Kidney (tissue), 14 donors: ENCODE results near the gene TMEM14A. TPM values are rescaled to one million over a fixed set of nuclear protein-coding genes. Genes with fewer than 3 reads are reported as not detected.
"Not testable (repeated sequence)": the region's sequence is repeated elsewhere in the genome, so short reads cannot be mapped to it uniquely, and the experiment has no call there.

Experiments used
- DNase-seq, 5 donors: peaks; one replicate each; pipeline ENCODE4 v3.0.0-alpha.2; 2013 to 2020
- FAIRE-seq: peaks from 2 replicates; lab custom pipeline; 2012; peaks lifted over from hg19 to GRCh38; lab: Jason Lieb, UNC
- H3K27ac ChIP-seq, 2 donors: one replicate each; pipeline ENCODE4 v1.7.0; 2013; ENCODE audit warnings: low read depth in 2 of 2, low read length in 2 of 2, inconsistent platforms in 1 of 2
- H3K27me3 ChIP-seq: one replicate; pipeline ENCODE4 v1.7.1; 2013; ENCODE audit warnings: low read length, inconsistent platforms; ENCODE audit not compliant: control insufficient read depth, insufficient read depth
- H3K36me3 ChIP-seq, 3 donors: one replicate each; pipeline versions ENCODE4 v1.7.0 to v1.7.1; 2013; ENCODE audit warnings: low read length in 3 of 3, control low read depth in 1 of 3, inconsistent platforms in 1 of 3; ENCODE audit not compliant: insufficient read depth in 3 of 3, control insufficient read depth in 2 of 3
- H3K4me1 ChIP-seq, 3 donors: one replicate each; pipeline versions ENCODE4 v1.7.0 to v1.7.1; 2013; ENCODE audit warnings: low read length in 3 of 3, inconsistent platforms in 1 of 3, low read depth in 1 of 3; ENCODE audit not compliant: control insufficient read depth in 2 of 3, insufficient read depth in 2 of 3
- H3K4me3 ChIP-seq, 3 donors: one replicate each; pipeline versions ENCODE4 v1.7.0 to v1.8.1; 2013; ENCODE audit warnings: low read length in 3 of 3, control low read depth in 1 of 3, inconsistent platforms in 1 of 3
- H3K9ac ChIP-seq, 3 donors: one replicate each; pipeline versions ENCODE4 v1.7.0 to v1.7.1; 2013; ENCODE audit warnings: low read length in 3 of 3, control low read depth in 1 of 3, inconsistent platforms in 1 of 3
- H3K9me3 ChIP-seq, 3 donors: one replicate each; pipeline versions ENCODE4 v1.7.0 to v1.7.1; 2013; ENCODE audit warnings: low read length in 3 of 3, control low read depth in 1 of 3, inconsistent platforms in 1 of 3; ENCODE audit not compliant: control insufficient read depth in 2 of 3, insufficient read depth in 1 of 3
- intact Hi-C: fragments of 100-400 bp; cut with DNase I; formaldehyde crosslinking; loops from one replicate; pipeline ENCODE4 v1.11.1; 2022
- polyA plus RNA-seq: library from polyadenylated mRNA; stranded (reverse); fragments of 350-450 nt; fragmentation: Illumina TruSeq; extraction: RNeasy Lipid Tissue Mini Kit (QIAGEN cat#74804); gene quantifications from one replicate; pipeline ENCODE4 v1.2.3, GENCODE V29; 2014; ENCODE audit warnings: low read depth, low replicate concordance; ENCODE audit not compliant: insufficient read depth
- total RNA-seq: library from RNA; stranded (reverse); fragmentation: NEBNext Ultra II Directional; extraction: Animal tissue kit (Norgen Biotek cat#: 25700); gene quantifications from one replicate; pipeline ENCODE4 v1.2.1, GENCODE V29; 2021
- TF ChIP-seq, protein P1 (sequence below): IDR thresholded peaks from 3 replicates; pipeline ENCODE4 v1.5.1; 2012; ENCODE audit warnings: mild to moderate bottlenecking, moderate library complexity, borderline replicate concordance; ENCODE audit not compliant: insufficient read depth; ENCODE audit errors: extremely low read depth
- donor health status: control.
- donor health status: control.
- donor health status: control.
- donor health status: control.
- donor health status: control.
- donor health status: DM: yes; HTN: yes; CAD: no.
- donor health status: Normal renal cell carcinoma (clear cell type).

TMEM14A gene
- total and polyA plus RNA-seq, 2 donors from 2014 or later = 23.8 to 48.8 TPM

DNA sequence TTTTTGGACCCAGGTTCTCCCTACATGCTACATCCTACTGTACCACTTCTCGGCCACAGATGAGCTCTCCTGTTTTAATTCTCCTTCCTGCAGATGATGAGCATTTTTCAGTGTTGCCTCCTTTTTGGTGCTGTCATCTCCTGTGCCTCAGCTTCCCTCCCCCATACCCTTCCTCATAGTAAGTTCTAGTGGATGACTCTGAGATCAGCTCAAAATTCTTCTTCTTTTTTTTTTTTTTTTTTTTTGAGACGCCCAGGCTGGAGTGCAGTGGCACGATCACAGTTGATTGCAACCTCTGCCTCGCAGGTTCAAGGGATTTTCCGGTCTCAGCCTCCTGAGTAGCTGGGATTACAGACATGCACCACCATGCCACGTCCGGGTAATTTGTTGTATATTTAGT, 3.8 kb downstream of the TMEM14A start:
- intact Hi-C loops = no loop called here
- Histone ChIP-seq H3K9ac (no peak overlapping the region), H3K36me3 (no peaks in the 10 kb centered on the region), H3K4me1 (peaks cover 0 to 10% (median 8%) of the 10 kb centered on the region in 3 donors), H3K27me3 (no peaks in the 10 kb centered on the region), H3K9me3 (no peaks in the 10 kb centered on the region), H3K27ac (no peak overlapping the region), H3K4me3 (no peak overlapping the region)
- DNase-seq (no peak), FAIRE-seq (no peak)
- TF ChIP-seq, protein P1, sequence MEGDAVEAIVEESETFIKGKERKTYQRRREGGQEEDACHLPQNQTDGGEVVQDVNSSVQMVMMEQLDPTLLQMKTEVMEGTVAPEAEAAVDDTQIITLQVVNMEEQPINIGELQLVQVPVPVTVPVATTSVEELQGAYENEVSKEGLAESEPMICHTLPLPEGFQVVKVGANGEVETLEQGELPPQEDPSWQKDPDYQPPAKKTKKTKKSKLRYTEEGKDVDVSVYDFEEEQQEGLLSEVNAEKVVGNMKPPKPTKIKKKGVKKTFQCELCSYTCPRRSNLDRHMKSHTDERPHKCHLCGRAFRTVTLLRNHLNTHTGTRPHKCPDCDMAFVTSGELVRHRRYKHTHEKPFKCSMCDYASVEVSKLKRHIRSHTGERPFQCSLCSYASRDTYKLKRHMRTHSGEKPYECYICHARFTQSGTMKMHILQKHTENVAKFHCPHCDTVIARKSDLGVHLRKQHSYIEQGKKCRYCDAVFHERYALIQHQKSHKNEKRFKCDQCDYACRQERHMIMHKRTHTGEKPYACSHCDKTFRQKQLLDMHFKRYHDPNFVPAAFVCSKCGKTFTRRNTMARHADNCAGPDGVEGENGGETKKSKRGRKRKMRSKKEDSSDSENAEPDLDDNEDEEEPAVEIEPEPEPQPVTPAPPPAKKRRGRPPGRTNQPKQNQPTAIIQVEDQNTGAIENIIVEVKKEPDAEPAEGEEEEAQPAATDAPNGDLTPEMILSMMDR = no peak

DNA sequence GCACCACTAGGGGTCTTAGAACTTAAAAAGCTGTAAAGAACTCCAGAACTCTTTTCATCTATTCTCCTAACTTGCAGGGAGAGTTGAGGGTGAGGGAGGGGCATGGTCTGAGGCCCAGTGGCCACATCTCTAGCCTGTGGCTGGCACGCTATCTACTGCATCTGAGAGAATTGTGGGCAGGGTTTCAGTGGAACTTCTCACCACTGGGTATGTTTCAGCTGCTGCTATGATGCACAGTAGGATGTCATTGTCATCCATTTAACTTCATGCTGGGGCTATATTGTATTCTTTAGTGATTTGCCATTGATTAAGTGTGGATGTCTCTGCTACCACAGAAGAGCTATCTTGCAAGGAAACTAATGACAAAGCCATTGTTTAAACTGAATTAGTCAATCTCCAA, 4.5 kb downstream of the TMEM14A start:
- TF ChIP-seq, protein P1 = no peak
- intact Hi-C loops = no loop called here
- H3K9ac ChIP-seq = no peak overlapping the region
- DNase-seq = no peak
- no peak for FAIRE-seq
- no peaks in the 10 kb centered on the region for H3K36me3 ChIP-seq
- peaks cover 0 to 9% (median 7%) of the 10 kb centered on the region in 3 donors for H3K4me1 ChIP-seq
- H3K4me3 ChIP-seq = no peak overlapping the region
- no peak overlapping the region for H3K27ac ChIP-seq
- H3K27me3 ChIP-seq = no peaks in the 10 kb centered on the region
- no peaks in the 10 kb centered on the region for H3K9me3 ChIP-seq

DNA sequence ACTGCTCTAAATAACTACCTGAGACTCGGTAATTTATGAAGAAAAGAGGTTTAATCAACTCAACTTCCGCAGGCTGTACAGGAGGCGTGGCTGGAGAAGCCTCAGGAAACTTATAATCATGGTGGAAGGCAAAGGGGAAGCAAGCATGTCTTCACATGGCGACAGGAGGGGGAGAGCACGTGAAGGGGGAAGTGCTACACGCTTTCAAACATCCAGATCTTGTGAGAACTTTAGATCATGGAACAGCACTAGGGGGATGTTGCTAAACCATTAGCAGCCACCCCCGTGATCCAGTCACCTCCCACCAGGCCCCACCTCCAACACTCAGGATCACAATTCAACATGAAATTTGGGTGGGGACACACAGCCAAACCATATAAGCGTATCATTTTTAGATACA, 5.7 kb downstream of the TMEM14A start:
- H3K27ac ChIP-seq, H3K9me3 ChIP-seq, DNase-seq, H3K4me1 ChIP-seq, FAIRE-seq, H3K4me3 ChIP-seq, H3K27me3 ChIP-seq, H3K9ac ChIP-seq, intact Hi-C loops, H3K36me3 ChIP-seq: not testable (repeated sequence)

DNA sequence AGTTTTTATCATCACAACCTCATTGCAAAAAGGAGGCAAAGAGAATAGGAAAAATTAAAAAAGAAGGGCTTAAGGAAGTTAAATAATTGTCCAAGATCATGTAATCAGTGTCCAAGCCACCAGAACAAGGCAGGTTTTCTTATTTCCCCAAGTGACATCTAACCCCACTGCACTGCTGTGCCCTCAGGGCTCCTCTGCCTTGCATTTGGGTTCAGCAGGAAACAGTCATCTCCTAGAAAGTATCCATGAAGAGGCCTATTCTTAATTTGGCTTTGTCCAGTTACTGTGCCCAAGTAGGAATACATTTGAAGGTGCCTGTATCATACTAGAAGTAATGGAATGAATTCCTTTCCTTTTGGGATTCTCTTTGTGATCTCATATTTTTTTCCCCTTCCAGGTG, 10.5 kb downstream of the TMEM14A start:
- Histone ChIP-seq H3K9me3 (no peaks in the 10 kb centered on the region), H3K36me3 (peaks cover 0 to 2% (median 0%) of the 10 kb centered on the region in 3 donors), H3K4me1 (no peaks in the 10 kb centered on the region), H3K27ac (no peak overlapping the region), H3K4me3 (no peak overlapping the region), H3K9ac (no peak overlapping the region), H3K27me3 (no peaks in the 10 kb centered on the region)
- TF ChIP-seq, protein P1 = no peak
- intact Hi-C loops = no loop called here
- no peak for FAIRE-seq
- DNase-seq = no peak
